MG63 (cell line): Measurements from ENCODE around the gene HMGB2. TPM values are rescaled to one million over a fixed set of nuclear protein-coding genes. Genes with fewer than 3 reads are reported as not detected.

Experiments used
- DNase-seq: peaks from one replicate; pipeline ENCODE4 v3.0.0-alpha.2; 2020
- H3K27me3 ChIP-seq: fragments of 250-450 bp; sonication (Bioruptor Pico); 2 replicates; pipeline ENCODE4 v1.5.1; 2020; ENCODE audit warnings: mild to moderate bottlenecking, moderate library complexity
- H3K36me3 ChIP-seq: fragments of 250-450 bp; sonication (Bioruptor Pico); 2 replicates; pipeline ENCODE4 v1.5.1; 2020; ENCODE audit warnings: mild to moderate bottlenecking, moderate library complexity
- H3K4me3 ChIP-seq: fragments of 250-450 bp; sonication (Bioruptor Pico); 2 replicates; pipeline ENCODE4 v1.5.1; 2020; ENCODE audit warnings: mild to moderate bottlenecking, moderate library complexity
- H3K9me3 ChIP-seq: fragments of 250-450 bp; sonication (Bioruptor Pico); 2 replicates; pipeline ENCODE4 v1.5.1; 2020; ENCODE audit warnings: mild to moderate bottlenecking, moderate library complexity
- total RNA-seq: library from RNA; depleted of rRNA; stranded (reverse); fragments of >200 nt; shearing (Covaris generic); gene quantifications from 2 replicates; pipeline ENCODE4 v1.2.3, GENCODE V29; 2014; ENCODE audit warnings: low replicate concordance; rRNA removed

The HMGB2 gene
- total RNA-seq, result 244 and 477 TPM in 2 replicates

DNA sequence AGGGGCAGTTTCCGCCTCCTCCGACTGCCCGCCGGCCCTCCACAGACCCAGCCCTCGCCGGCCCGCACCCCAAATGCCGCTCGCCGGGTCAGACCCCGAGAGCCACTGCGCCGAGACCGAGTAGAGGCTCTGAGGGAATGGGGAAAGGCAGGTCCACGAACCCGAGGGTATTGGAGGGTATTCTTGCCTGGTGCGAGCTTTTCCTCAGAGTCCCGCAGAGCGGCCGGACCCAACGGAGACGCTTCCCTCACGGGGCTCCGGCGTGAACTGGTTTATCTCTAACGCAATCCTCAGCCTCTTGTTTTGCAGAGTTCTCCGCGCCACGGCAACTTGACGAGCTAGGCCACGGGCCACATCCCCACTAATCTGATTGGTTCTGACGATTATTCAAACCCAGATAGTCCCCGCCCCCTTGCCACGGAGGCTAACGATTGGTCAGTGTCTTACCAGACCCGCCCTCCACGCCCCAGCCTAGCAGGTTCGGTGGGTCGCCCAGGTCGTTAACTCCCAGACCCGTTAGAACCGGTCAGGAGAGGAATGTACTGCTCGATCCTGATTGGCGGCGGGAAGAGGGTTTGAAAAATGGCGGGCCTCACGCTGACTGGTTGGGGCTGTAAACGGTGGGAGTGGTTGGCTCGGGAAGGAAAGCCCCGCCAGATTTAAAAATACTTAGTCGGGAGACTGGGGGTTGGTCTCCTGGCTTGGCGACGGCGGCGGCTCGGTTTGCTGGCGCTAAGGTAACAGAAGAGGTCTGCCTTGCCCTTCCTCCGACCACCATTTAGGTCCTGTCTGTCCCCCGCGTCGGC is at the start of gene HMGB2:
Gene HMGB2 (minus strand): TSS at position 274 of the 806 bp plus-strand sequence. CDS start 709 bp downstream, outside the sequence.
- Histone ChIP-seq H3K9me3 (no peaks in the 10 kb centered on the region), H3K4me3 (peak within 1 kb of the TSS; percentile 97), H3K36me3 (peaks cover 44% of the 10 kb centered on the region), H3K27me3 (no peaks in the 10 kb centered on the region)
- DNase-seq, result peak; percentile 100

DNA sequence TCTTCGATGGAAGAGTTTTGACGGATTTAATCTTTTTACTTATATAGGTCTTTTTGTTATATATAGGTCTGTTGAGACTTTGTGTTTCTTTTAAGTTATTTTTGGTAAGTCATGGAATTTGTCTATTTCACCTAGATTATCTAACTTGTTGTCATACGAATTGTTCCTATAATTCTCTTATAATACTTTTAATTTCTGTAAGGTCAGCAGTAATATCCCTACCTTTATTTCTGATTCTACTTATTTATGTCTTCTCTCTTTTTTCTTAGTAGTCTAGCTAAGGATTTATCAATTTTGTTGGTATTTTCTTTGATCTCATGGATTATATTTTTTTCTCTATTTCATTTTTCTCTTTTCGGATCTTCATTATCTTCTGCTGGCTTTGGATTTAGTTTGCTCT is 48.2 kb upstream of the HMGB2 start:
- H3K9me3 ChIP-seq, result no peaks in the 10 kb centered on the region
- H3K27me3 ChIP-seq, result no peaks in the 10 kb centered on the region
- no peaks in the 10 kb centered on the region for H3K36me3 ChIP-seq
- DNase-seq, result no peak
- H3K4me3 ChIP-seq, result no peak overlapping the region

DNA sequence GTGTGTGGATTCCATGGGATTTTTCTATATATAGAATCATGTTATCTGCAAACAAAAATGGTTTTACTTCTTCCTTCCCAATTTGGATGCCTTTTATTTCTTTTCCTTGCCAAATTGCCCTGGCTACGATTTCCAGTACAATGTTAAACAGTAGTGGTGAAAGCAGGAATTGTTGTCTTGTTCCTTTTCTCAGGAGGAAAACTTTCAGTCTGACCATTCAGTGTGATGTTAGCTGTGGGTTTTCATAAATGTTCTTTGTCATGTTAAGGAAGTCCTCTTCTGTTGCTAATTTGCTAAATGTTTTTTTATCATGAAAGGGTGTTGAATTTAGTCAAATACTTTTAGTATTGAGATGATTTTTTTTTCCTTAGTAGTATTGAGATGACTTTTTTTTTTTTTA is 47.5 kb upstream of the HMGB2 start:
- no peak overlapping the region for H3K4me3 ChIP-seq
- H3K36me3 ChIP-seq, result peaks cover 4% of the 10 kb centered on the region
- no peaks in the 10 kb centered on the region for H3K9me3 ChIP-seq
- no peak for DNase-seq
- no peaks in the 10 kb centered on the region for H3K27me3 ChIP-seq

DNA sequence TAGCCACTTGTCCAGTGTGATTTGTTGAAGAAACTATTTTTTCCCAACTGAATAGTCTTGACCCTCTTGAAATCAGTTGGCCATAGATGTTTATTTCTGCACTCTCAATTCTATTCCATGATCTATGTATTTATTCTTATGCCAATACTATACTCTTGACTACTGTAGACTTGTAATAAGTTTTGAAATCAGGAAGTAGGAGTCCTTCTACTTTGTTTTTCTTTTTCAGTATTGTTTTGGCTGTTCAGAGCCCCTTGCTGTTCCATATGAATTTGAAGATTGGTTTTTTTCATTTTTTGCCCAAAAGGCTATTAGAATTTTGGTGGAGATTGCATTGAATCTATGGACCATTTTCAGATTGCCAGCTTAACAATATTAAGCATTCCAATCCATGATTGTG is 46.8 kb upstream of the HMGB2 start:
- no peaks in the 10 kb centered on the region for H3K9me3 ChIP-seq
- peaks cover 6% of the 10 kb centered on the region for H3K36me3 ChIP-seq
- no peaks in the 10 kb centered on the region for H3K27me3 ChIP-seq
- no peak overlapping the region for H3K4me3 ChIP-seq
- DNase-seq, result no peak

DNA sequence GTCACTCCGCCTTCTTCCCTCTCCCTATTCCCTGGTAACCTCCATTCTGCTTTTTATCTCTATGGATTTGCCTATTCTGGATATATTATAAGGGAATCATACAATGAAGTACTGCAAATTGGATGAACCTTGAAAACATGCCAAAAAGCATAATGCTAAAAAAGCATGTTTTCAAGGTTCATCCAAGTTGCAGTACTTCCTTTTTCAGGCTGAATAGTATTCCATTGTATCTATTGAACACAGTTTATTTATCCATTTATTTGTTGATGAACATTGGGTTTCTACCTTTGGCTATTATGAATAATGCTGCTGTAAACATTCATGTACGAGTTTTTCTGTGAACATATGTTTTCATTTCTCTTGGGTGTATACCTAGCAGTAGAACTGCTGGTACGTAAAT is 45.8 kb upstream of the HMGB2 start:
- Histone ChIP-seq H3K27me3 (no peaks in the 10 kb centered on the region), H3K36me3 (peaks cover 12% of the 10 kb centered on the region)
- no peak for DNase-seq

DNA sequence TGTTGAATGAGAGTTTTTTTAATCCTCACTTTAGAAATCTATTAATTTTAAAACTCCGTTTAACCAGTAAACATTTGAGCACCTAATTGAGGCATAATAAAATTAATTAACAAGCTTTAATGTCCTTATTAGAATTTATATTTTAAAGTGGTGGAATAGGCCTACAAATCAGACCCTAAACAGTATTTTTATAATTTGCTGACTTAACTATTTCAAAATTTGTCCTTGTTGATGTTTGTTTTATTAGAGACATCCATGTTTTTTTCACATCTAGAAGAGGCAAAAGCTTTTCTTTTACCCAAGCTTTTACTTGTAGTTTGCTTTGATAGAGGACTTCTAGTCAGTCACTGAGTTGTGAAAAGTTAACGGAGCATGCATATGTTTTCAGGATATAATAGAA is 40.4 kb upstream of the HMGB2 start:
- Histone ChIP-seq H3K36me3 (peaks cover 24% of the 10 kb centered on the region), H3K27me3 (no peaks in the 10 kb centered on the region), H3K9me3 (no peaks in the 10 kb centered on the region), H3K4me3 (no peak overlapping the region)
- no peak for DNase-seq

More for the DNA sequence above, 45.8 kb upstream of the HMGB2 start:
- Histone ChIP-seq H3K9me3 (no peaks in the 10 kb centered on the region), H3K4me3 (no peak overlapping the region)

DNA sequence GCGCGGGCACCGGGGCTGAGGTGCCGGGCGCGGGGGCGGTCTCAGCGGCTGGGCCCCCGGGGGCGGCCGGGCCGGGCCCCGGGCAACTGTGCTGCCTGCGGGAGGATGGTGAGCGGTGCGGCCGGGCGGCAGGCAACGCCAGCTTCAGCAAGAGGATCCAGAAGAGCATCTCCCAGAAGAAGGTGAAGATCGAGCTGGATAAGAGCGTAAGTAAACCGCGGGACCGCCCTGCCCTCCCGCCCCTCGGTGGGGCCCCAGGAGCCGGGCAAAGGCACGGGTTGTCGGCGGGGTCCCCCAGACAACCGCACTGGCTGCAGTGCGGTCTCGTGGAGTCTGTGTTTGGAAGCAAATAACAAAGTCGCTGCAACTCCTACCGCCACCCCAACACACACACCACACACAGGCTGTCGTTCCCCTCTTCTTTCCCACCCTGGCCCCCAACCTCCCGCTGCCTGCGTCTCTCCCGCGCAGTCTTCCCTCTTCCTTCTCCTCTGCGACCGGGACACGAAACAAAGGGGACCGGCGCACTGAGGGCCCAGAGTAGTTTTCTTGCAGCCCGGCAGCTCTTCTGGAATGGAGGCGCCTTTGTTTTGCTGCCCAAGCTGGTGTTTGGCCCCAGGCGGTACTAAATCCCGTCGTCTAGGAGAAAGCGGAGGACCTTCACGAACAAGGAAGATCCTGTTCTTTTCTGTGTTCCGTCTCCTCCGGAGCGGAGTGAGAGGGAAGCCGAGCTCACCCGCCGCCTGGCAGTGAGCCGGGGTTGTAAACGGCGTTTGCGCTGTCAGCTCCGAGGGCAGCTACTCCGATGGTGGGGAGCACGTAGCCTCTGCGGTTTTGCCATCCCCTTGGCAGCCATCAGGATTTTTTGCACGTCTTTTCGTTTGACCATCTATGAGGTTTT is 37.4 kb upstream of the HMGB2 start:
- Histone ChIP-seq H3K4me3 (peak overlapping the region; percentile 89), H3K27me3 (no peaks in the 10 kb centered on the region), H3K36me3 (peaks cover 21% of the 10 kb centered on the region), H3K9me3 (no peaks in the 10 kb centered on the region)
- peak; percentile 81 for DNase-seq

DNA sequence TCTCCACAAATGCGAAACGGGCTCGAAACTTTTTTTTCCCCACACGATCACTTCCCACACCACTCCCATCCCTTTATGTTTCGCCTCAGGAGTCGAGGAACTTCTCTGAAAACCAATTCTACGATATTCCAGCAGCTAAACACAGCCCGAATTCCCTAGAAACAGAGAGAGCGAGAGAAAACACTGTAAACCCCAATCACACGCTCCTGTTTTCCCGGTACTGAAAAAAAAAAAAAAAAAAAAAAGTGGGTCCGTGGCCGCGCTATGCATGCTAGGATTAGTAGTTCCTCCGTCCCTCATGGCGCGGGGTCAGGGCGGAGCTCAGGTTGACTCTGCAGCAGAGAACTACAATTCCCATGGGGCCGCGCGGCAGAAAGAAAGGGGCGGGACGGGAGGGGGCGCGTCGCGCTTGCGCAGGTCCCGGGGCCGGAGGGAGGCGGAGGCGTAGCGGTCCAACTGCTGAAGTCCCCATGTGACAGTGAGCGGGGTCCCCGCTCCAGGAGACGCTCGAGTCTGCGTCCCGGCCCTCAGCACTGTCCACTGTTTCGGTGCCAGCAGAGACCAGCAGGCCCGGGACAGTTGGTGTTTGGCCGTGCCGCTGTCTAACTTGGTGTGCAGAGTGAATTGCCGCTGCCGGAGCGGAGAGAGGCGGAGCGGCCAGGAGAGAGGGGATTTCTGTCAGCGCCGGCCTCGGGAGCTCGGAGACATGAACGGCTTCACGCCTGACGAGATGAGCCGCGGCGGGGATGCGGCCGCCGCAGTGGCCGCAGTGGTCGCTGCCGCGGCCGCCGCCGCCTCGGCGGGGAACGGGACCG is 36.5 kb upstream of the HMGB2 start, which contains the start of gene SAP30:
Gene SAP30 (plus strand): TSS at position 478 of the 815 bp plus-strand sequence. CDS start 229 bp downstream, at position 707.
- no peaks in the 10 kb centered on the region for H3K27me3 ChIP-seq
- no peaks in the 10 kb centered on the region for H3K9me3 ChIP-seq
- peak; percentile 98 for DNase-seq
- peak within 1 kb of the TSS; percentile 89 for H3K4me3 ChIP-seq
- H3K36me3 ChIP-seq, result peaks cover 15% of the 10 kb centered on the region

DNA sequence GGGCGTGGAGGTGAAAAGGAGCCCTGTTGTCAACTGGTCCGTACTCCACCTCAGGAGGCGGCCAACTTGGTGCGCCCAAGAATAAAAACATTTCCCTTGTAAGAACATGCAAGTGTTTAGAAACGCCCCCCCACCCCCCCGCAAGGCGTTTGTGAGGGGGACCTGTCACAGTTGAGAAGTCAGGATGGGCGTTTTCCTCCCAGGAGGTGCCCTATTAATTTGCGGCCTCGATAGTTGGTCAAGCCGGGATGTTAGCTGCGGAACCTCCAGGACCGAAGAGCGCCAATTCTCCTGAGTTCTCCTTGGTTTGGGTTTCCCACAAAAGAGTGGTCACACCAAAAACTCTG is 35.9 kb upstream of the HMGB2 start:
- no peaks in the 10 kb centered on the region for H3K27me3 ChIP-seq
- H3K4me3 ChIP-seq, result peak overlapping the region; percentile 89
- H3K36me3 ChIP-seq, result peaks cover 14% of the 10 kb centered on the region
- H3K9me3 ChIP-seq, result no peaks in the 10 kb centered on the region
- peak; percentile 52 for DNase-seq

DNA sequence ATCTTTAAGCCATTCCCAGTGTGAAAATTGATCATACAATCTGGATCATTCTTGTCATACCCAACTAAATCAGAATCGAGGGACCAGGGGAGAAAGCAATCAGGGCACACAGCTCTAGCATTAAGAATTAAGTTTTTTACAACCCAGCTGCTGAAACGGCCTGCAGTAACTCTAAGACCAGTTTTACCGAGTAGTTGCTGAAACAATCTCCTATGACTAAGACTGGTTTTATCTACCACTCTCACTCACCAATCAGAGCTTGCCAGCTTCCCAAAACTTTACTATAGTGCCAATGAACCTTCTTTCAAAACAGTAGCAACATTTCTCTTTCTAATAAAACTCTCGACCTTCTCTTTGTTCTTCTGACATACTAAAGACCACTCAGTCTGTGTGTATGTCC is 33.8 kb upstream of the HMGB2 start:
- H3K36me3 ChIP-seq, result no peaks in the 10 kb centered on the region

DNA sequence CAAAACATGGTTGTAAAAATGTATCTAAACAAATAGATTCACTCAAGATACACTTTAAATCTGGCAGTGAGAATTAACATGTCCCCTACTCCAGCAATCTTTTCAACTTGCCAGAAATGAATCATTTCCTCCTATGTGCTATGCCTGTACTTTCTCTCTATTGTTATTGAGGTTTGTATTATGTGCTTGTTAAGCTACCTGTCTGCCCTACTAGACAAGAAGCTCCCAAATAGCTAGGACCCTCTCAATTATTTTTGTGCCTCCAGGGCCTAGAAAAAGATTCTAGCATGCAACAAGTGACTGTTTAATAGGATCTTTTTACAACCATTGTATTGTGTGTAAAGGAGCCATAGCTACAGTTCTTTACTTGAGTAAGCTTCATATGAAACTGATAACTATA is 33.1 kb upstream of the HMGB2 start:
- no peak overlapping the region for H3K4me3 ChIP-seq

More for the DNA sequence above, 33.8 kb upstream of the HMGB2 start:
- peak; percentile 13 for DNase-seq
- Histone ChIP-seq H3K9me3 (no peaks in the 10 kb centered on the region), H3K27me3 (no peaks in the 10 kb centered on the region), H3K4me3 (no peak overlapping the region; the same call in 1 of the 2 replicates)

DNA sequence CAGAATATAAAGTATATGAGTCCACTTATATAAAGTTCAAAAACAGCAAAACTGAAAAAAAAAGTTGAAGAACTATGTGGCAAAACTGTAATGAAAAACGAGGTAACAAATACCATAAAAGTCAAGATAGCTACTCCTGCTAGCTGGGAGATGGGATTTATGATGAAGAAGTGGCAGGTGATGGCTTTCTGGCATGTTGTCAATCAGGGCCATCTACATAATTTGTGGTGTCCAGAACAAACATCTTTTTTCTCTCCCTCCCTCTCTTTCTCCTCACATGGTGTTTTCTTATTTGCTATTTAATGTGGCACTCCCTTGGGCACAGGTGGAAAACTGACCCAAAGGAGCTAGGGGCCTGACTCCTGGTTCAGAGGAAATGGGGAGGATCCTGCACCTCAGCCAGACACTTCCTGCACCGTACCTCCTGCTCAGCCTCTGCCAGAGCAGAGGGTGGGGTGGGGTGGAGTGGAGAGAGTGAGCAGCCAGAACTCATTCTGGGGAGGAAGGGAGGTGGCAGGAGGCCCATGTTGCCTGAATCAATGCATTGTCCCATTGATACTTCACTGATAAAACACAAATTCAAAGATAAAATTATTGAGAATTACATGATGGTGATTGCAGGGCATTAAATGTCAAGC is 31.3 kb upstream of the HMGB2 start:
- no peaks in the 10 kb centered on the region for H3K27me3 ChIP-seq
- H3K4me3 ChIP-seq, result no peak overlapping the region
- H3K9me3 ChIP-seq, result no peaks in the 10 kb centered on the region
- DNase-seq, result no peak
- no peaks in the 10 kb centered on the region for H3K36me3 ChIP-seq

More for the DNA sequence above, 33.1 kb upstream of the HMGB2 start:
- Histone ChIP-seq H3K9me3 (no peaks in the 10 kb centered on the region), H3K36me3 (no peaks in the 10 kb centered on the region), H3K27me3 (no peaks in the 10 kb centered on the region)
- no peak for DNase-seq

DNA sequence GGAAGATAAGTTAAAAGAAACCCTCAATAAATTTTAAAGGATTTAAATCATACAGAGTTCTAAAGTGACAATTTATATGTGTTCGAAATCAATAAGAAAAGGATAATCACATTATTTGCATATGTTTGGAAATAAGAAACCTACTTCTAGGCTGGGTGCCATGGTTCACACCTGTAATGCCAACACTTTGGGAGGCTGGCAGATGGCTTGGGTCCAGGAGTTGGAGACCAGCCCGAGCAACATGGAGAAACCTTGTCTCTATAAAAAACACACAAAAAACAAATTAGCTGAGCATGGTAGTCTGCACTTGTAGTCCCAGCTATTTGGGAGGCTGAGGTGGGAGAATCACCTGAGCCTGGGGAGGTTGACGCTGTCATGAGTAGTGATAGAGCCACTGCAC is 28.5 kb upstream of the HMGB2 start:
- Histone ChIP-seq H3K27me3 (no peaks in the 10 kb centered on the region), H3K36me3 (no peaks in the 10 kb centered on the region), H3K9me3 (no peaks in the 10 kb centered on the region; the same call in 1 of the 2 replicates), H3K4me3 (no peak overlapping the region)
- no peak for DNase-seq

DNA sequence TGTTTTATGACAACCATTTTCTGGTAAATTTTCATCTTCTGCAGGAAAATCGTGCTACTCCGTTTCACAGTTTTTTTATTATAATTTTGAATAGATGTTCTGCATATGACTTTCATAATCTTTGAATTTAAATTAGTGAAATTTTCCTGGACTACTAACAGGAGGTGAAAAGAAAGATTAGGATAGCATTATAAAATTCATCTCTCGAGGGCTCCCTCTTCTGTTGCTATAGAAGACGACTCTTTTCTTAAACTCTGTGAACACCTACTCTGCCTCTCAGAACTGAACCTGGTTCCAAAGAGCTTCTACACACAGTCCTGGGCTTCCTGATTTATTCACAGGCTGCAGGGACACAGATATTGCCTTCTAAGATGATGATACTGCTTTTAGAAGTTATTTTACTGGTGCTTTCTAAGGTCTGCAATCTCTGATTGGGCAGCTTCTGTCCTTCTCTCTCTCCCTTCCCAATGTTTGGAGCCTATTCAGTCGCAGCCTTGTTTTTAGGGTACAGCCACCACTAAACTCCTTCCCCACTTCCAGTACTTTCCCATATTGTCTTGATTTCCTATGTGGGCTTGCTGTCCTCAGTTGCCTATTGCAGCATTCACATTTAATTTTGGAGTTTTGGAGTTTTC is 26.5 kb upstream of the HMGB2 start:
- no peaks in the 10 kb centered on the region for H3K36me3 ChIP-seq
- no peak for DNase-seq
- H3K4me3 ChIP-seq, result no peak overlapping the region
- H3K27me3 ChIP-seq, result no peaks in the 10 kb centered on the region
- no peaks in the 10 kb centered on the region; the same call in 1 of the 2 replicates for H3K9me3 ChIP-seq

DNA sequence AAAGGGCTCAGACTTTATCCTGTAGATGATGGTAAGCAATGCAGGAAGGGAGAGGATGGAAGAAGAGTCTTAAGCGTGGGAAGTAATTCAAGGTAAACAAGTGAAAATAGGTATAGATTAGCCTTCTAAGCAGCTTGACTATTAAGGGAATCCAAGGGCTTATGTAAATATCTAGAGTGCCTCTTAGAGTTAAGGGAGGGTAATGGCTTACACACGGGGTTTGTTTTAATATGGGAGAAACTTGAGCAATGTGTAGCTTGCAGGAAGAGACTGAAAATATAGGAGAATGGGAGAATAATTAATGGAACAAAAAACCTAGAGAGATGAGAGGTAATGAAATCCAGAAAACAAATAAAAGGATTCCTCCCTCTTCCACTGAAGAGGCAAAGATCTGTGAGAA is 23.8 kb upstream of the HMGB2 start:
- Histone ChIP-seq H3K36me3 (no peaks in the 10 kb centered on the region), H3K4me3 (no peak overlapping the region), H3K9me3 (no peaks in the 10 kb centered on the region; the same call in 1 of the 2 replicates), H3K27me3 (no peaks in the 10 kb centered on the region)
- DNase-seq, result no peak

DNA sequence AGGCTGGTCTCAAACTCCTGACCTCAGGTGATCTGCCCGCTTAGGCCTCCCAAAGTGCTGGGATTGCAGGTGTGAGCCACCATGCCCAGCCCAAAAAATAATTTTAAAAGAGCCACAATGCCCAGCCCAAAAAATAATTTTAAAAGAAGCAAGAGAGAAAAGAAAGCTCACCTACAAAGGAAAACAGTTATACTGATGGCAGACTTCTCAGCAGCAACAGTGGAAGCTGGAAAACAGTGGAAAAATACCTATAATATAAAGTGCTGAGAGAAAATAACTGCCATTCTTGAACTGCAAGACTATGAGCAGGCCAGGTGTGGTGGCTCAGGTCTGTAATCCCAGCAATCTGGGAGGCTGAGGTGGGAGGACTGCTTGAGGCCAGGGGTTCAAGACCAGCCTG is 13.3 kb upstream of the HMGB2 start:
- Histone ChIP-seq H3K4me3 (no peak overlapping the region), H3K27me3 (no peaks in the 10 kb centered on the region)
- no peak for DNase-seq

More for the DNA sequence above, 13.3 kb upstream of the HMGB2 start:
- Histone ChIP-seq H3K9me3 (peaks cover 9% of the 10 kb centered on the region), H3K36me3 (no peaks in the 10 kb centered on the region)
